Measurements from ENCODE around the gene MALAT1.

MALAT1 gene

DNA sequence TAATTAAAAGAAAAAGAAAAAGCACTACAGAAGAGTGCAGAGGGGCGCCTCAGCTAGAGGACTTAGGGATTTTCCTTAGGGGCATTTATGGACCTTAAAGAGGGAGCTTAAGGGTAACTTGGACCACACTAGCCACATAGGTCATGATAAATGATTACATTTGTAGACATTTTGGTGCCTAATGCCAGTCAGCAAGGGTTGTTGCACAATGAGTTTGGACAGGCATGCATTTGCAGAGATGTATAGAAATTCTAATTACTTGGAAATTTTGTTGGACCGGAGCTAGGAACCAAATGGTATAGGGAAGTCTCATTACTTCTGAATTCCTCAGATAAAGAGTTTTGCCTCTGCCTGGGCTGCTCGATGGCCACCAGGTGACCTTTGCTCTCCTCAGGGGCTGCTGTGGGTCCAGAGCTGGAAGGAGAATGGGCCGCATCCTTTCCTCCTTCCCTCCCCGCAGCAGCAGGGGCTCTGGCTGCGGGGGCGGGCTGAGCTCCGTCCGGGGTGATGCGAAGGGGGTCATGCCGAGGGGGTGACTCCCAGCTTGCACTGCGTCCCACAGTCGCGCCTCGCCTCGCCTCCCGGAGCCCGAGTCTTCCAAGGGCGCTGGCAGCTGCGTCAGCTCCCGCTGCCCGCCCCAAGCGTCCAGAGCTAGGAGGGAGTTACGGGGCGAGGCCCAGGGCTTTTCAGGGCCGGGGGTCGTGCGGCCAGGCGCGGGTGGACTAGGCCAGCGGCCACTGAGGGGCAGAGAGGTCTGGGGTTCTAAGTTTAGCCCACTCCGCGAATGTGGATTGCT is 20.3 kb upstream of the MALAT1 start:
- no peak for DNase-seq (ENCODE audit: low read depth)
- H3K4me3 ChIP-seq (ENCODE audit: low read depth, low read length), result peak overlapping the region; percentile 28

DNA sequence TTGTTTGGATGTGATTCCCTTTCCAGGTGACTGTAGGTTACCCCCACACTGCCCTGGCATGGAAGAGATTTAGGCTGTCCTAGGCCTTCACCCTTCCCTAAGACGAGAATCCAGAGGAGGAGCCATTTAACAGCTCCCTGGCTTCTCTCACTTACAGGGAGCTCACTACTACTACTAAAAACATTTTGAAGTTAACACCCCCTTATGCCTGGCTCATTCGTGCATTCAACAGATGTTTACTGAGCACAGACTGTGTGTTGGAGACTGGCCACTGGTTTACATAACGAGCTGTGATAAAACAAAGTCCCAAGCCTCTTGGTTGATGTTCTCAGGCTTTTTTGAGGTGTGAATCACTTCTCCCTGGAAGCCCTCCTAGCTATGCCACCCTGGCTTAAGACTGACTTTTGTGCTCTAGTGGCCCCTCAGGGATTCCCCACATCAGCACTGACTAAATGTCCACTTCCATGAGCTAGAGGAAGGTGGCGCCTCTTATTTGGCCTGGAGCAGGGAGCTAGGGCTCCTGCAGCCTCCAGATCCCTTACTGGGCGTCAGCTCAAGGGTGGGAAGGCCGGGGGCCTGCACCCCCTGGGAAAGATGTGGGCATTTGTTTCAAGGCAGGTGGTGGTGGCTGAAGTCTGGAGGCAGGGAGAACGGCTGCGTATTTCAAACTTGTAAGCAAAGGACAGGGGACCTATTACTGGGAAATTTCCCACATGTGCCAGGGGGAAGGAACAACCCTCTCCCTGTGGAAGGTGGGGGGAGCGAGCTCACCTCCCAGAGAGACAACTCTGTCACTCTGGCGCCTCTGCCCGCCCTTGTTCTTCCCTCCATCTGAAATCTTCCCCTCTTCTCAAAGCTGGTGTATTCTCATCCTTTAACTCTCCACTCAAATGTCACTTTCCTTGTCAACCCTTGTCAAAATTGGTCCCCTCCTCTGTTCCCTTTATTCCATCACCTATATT is 19.4 kb upstream of the MALAT1 start:
- DNase-seq (ENCODE audit: low read depth), result peak; percentile 81
- H3K4me3 ChIP-seq (ENCODE audit: low read depth, low read length), result peak overlapping the region; percentile 28

DNA sequence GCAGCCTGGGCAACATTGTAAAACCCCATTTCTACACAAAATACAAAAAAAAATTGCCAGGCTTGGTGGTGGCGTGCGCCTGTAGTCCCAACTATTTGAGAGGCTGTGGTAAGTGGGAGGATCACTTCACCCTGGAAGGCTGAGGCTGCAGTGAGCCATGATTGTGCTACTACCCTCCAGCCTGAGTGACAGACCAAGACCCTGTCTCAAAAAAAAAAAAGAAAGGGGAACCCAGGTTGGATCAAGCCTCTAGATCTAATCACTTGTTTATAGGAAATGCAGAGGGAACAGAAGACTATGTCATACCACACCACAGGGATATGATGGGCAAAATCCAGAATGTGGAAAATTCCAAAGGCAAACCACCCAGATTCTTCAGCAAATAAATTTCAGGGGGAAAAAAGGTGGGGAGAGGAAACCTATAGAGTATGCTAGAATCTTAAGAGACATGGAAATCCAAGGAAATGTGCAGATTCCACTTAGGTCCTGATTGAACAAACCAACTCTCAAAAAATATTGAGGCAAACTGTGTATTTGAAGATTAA is 16.5 kb upstream of the MALAT1 start:
- DNase-seq (ENCODE audit: low read depth), result no peak
- no peak overlapping the region for H3K4me3 ChIP-seq (ENCODE audit: low read depth, low read length)

DNA sequence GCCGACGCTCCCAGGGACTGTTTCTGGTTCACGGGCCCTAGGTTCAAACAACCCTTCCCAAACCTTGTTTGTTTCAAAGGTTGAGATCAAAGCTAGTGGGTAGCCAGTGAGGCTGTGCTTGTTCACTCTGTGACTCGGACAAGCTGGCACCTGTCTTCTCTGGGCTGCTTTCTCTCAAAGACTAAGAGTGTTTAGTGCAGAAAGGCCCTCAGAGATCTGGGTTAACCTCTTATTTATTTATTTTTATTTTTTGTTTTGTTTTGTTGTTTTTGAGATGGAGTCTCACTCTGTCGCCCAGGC is 13.0 kb upstream of the MALAT1 start:
- no peak for DNase-seq (ENCODE audit: low read depth)
- H3K4me3 ChIP-seq (ENCODE audit: low read depth, low read length), result no peak overlapping the region

DNA sequence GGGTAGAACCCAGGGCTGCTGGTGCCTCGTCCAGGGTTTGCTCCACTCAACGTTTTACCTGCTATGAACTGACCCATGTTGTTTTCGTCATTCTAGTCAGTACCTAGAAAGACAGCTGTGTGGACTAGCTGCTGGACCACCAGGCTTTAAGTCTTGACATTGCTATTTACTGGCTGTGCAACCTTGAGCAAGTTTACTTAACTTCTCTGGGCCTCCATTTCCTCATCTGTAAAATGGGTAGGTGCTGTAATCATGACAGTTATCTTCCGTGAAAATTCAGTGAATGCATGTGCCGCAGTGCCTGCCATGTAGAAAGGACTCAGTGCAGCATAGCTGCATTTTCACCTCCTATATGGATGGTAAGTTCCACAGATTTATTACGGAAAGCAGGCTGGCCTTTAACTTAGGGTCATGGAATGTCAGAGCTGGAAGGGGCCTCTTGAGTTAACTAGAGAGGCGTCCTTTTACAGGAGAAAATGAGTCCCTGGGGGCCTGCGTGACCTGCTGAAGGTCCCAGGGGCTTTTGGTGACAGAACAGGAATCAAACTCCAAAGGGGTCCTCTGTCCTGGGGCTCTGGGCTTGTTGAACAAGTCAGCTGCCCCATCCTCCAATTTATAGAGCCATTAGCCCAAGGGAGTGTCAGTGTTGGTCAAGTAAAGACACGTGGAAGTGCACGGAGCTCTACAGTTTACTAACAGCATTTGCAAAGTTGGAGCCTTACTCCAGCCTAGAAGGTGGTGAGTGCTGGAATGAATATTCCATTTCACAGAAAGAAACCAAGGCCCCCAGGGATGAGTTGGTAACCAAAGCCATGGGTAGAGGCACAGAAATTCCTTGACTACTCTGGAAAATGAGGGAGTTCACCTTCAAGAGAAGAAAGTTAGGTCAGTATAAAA is 12.0 kb upstream of the MALAT1 start:
- no peak for DNase-seq (ENCODE audit: low read depth)
- no peak overlapping the region for H3K4me3 ChIP-seq (ENCODE audit: low read depth, low read length)

DNA sequence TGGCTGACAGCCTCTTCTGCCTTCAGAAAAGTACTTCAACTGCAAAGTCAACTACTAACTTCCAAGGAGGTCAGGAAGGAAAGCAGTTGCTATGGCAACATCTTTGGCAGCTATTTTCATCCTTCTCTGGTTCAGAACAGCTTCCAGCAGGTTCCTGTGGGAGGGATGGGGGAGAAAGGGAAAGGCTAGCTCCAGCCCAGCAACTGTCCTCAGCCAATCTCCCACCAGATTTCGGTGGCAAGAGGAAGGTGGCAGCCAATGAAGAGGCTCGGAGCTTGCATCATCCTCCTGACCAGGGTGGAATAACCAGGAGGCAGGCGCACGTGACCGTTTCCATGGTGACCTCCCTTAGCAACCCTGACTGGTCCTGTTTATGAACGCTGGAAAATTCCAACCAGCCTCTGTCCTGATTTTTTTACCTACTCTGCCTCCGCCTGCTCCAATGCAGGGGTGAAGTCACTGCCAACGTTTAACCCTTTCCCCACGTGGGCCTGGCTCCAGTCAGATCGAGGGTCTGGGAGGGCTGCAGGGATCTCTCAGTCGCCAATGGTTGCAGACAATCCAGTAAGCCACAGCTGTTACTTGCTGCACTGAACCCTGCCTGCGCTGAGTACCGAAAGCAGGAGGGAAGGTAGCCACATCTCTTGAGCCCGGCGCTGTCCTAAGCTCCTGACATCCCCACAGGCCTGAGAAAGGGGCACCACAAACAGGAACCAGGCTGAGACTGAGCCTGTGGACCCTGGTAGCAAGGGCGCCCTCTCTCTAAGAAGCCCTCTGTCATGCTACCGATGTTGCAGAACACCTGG is 11.2 kb upstream of the MALAT1 start:
- H3K4me3 ChIP-seq (ENCODE audit: low read depth, low read length), result peak overlapping the region; percentile 24
- DNase-seq (ENCODE audit: low read depth), result peak; percentile 100

DNA sequence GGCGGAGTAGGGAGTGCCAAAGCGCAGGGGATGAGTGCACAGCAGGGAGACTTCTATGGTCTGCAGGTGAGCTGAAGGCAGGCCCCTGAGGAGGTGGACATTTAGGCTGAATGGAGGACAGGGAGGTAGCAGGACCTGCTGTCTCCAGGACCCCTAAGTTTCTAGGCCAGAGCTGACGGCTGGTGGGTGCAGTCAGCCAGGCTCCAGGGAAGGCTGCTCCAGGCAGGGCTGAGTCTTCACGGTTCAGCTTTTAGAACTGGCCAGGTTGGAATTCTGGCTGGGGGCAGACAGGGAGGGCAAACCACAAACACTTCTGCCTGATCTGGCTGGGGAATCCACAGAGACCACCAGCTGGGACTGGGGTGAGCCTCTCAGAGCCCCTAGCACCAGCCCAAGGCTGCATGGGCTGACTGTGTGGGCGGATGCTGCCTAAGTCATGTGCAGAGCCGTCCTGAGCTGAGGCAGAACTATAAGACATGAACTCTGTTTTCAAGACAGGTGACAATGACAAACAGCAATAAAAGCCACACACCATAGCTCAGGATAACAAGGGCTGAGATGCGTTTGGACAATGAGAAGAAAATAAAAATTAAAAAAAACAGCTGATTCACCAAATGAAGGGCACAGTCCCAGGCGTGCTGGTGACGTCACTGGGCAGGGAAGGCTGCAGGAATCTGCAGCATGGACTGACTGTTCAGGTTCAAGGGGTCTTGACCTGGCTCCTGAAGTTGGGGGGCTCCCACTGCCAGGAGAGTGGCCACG is 10.4 kb upstream of the MALAT1 start:
- peak overlapping the region; percentile 24 for H3K4me3 ChIP-seq (ENCODE audit: low read depth, low read length)
- no peak for DNase-seq (ENCODE audit: low read depth)

DNA sequence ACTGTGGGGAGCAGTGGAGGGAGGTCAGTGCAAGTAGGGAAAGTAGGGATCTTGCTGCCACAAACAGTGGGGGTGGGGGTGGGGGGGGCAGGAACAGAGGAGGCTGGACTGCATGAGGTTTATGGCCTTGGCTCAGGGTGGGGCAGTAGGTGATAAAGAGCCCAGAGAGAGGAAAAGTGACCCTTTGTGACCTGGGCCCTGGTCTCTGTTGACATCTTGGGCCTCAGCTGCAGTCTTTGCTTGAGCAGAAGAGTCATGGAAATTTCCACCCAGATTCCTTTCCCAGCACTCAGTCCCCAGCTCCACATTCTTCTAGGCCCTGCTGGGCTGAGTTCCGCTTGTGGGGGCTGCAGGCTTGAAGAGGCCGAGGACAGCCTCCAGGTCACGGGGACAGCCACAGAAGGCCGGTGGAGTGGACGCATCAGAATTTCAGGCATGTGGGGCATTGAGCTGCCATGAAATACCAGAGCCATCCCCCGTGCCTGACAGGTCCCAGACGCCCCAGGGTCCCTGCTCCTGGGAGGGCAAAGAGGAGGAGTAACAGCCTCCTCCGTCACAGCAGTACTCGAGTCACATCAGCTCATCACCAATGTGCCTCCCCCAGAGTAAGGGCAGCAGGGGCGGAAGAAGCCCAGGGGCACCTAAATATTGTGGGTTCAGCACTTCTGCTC is 9.7 kb upstream of the MALAT1 start:
- H3K4me3 ChIP-seq (ENCODE audit: low read depth, low read length), result no peak overlapping the region
- no peak for DNase-seq (ENCODE audit: low read depth)

DNA sequence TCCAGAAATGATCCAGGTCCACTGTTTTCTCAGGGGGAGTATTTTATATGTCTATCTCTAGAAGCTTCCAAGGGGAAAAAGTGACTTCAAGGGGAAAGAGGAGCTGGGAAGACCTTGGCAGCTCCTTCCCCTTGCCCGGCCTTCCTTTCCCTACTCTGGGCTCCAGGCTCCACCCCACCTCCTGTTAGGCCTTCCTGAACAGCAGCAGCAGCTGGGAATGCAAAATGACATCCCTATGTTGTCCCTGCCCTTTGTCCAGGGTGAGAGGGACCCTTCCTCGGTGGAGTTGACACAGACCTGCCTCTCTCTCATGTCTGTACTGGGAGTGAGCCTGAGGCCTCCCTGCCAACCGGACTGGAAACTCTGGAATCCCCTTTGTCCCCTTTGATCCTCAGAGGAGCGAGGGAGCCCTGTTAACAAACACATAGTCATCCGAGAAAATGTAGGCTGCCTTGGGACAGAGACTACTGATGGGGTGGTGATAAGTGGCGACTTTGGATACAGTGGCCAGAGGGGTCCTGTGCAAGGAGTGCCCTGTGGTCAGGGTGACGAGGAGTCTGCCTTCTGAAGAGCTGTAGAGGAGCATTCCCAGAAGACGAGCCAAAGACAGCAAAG is 9.0 kb upstream of the MALAT1 start:
- DNase-seq (ENCODE audit: low read depth), result no peak
- no peak overlapping the region for H3K4me3 ChIP-seq (ENCODE audit: low read depth, low read length)

DNA sequence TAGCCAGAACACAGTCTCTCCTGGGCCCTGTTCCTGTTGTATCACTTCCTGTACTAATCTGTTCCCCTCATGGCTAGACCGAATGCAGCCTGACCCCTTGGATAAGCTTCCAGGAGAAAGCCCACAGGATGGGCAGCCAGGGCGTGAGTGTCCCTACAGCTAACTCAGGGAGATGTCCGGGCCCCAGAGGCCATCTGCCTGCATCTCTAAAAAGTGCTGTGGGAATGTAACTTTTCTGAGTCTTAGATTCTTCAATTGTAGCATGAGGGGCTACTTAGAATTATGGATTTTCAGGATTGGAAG is 7.7 kb upstream of the MALAT1 start:
- H3K4me3 ChIP-seq (ENCODE audit: low read depth, low read length), result no peak overlapping the region
- DNase-seq (ENCODE audit: low read depth), result no peak

DNA sequence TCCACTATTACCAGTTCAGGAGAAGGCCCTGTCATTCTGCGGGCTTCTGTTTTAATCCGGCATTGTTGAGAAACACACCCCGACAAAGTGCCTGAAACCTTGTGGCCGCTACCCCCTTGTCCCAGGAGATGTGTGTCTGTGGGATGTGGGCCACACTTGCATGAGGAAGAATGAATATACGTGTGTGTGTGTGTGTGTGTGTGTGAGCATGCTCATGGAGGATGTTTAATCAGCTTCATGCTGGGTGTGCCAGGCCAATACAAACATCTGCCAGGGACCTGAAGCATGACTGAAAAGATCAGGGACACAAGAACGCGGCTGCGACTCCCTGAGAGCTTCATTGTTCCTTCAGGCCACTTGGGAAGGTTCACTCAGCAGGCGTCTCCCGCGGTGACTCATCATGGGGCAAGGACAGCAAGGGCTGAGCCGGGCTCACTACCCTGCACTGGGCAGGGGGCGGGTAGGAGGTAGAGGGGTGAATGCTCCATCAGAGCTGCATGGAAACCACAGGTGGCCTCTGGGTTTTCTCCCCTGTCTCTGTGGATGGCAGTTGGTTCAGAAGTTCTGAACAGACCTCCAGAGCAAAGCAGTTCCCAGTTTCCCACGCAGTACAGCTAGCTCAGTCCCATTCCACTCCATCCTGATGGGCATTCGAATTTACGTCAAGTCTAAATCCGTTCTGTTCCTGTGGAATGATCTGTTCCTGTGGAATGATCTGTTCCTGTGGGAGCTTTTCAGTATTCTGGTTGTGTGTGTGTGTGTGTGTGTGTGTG is 7.0 kb upstream of the MALAT1 start:
- H3K4me3 ChIP-seq (ENCODE audit: low read depth, low read length), result no peak overlapping the region
- peak; percentile 98 for DNase-seq (ENCODE audit: low read depth)

DNA sequence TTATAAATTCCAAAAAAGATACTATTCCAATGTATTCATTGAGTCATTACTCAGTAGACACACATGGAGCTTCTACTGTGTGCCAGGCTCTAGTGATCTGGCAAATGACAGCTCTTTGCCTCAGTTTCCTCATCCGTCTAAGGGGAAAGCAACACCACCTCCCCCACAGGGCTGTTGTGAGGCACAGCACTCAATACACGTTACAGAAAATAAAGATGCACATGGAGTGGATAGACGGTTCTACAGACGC is 6.5 kb upstream of the MALAT1 start:
- H3K4me3 ChIP-seq (ENCODE audit: low read depth, low read length), result no peak overlapping the region
- no peak for DNase-seq (ENCODE audit: low read depth)

DNA sequence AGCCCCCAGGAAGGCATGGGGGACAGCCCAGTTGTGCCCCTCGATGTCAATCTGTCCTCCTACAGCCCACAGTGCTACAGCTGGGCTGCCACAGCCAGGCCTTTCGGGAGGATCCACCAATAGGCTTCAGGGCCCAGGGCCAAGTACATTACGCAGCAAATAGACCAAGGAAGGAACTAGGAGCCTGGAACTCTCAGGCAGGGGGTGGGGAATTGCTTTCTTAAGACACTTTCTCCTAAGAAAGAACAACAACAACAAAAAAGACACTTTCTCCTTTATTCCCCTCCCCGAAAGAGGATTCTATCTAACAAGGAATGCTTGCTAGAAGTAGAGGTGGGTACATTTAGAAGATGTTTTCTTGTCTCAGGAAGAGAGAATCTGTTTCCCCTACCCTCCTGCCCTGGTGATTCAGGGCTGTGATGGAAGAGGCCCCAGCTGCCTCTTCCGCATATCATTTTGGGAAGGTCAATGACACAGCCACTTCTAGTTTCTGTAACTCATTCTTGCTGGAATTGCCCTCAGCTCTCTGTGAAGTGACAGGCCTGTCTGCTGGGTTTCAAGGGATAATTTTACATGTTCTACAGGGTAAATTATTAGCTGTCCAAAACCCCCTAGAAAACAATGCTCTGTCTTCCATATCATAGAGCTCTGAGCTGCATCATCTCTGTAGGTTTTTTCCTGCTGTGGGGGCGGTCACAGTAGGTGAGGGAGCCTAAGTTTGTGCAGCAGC is 6.0 kb upstream of the MALAT1 start:
- no peak overlapping the region for H3K4me3 ChIP-seq (ENCODE audit: low read depth, low read length)
- DNase-seq (ENCODE audit: low read depth), result peak; percentile 75

DNA sequence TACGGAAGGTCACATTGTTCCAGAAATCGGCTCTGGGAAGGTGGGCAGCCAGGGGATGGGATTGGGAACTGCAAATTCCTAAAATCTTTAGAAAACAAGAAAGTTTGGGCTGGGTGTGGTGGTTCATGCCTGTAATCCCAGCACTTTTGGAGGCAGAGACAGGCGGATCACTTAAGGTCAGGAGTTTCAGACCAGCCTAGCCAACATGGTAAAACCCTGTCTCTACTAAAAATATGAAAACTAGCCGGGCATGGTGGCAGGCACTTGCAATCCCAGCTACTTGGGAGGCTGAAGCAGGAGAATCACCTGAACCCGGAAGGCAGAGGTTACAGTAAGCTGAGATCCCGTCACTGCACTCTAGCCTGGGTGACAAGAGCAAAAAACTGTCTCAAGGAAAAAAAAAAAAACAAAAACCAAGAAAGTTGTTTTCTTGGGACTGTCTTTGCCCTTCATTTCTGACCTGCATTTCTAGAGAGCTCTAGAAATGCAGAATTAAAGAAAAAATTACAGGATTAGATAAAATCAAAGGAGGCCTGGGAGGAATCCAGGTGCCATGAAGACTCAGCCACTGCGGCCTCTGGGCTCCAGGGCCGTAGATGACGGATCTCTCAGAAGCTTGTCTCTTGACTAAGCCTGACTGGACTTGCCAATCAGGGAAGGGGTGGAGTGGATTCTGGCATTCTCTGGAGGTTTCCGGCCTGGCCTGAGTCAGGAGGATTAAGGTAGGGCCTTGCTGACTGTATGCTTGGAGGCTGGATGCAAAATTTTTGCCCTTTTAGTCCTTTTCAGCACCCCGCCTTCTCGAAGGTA is 5.3 kb upstream of the MALAT1 start:
- no peak overlapping the region for H3K4me3 ChIP-seq (ENCODE audit: low read depth, low read length)
- peak; percentile 88 for DNase-seq (ENCODE audit: low read depth)

DNA sequence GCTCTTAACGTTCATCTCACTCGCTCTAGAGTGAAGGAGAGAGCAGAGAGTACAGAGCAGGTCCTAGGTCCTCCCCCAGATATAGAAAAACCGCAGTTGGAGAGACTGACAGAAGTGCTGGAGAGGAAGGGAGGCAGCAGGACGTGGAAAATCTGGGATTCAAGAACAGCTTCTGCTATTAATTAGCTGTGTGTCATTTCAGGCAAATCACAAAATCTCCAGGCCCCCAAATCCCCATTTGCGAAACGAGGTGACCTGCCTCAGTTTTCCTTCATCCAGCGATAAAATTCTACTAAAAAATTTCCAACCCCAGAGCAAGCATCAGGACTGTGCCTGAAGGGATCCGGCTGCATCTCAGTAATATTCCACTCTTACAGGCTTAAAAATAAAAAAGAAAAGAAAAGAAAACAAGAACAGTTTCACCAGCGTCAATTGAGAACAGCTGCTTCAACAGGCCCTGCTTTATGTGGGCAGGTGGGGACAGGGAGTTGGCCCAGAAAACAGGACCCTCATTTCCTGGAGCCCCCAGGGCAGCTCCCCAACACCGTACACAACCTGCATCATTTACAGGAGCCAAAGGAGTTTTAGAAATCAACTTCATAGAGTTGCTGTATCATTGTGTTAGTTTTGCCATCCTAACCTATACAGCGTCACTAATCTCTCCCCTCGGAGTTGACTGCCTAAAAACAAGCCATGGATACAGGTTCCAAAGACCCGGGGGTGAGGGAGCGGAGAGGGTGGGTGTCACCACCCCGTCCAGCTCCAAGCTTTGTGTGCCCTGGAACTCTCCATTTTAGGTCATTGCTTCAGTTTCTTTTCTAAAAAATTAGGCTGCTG is 2.3 kb upstream of the MALAT1 start:
- peak overlapping the region; percentile 28 for H3K4me3 ChIP-seq (ENCODE audit: low read depth, low read length)
- no peak for DNase-seq (ENCODE audit: low read depth)

Data from skeletal muscle cell (primary cell).